ENCODE data around the gene LRBA.

DNA sequence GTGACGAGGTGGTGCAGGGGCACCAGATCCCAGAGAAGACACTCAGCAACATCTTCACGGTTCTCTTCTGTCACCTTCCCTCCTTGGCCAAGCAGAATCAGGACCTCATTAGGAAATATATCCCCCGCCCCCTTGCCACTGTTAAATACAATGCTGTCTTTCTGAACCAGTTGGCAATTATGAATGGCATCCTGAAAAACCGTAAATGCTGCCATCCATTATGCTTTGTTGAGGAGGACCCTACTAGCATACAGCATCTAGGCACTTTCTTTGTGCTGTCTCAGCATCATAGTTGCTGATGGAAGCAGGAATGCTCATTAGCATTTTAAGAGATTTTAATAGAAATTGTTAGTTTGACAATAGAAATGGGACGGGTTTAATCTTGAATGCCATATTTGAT lies 798.4 kb downstream of the LRBA start:
- TF ChIP-seq, protein P1, sequence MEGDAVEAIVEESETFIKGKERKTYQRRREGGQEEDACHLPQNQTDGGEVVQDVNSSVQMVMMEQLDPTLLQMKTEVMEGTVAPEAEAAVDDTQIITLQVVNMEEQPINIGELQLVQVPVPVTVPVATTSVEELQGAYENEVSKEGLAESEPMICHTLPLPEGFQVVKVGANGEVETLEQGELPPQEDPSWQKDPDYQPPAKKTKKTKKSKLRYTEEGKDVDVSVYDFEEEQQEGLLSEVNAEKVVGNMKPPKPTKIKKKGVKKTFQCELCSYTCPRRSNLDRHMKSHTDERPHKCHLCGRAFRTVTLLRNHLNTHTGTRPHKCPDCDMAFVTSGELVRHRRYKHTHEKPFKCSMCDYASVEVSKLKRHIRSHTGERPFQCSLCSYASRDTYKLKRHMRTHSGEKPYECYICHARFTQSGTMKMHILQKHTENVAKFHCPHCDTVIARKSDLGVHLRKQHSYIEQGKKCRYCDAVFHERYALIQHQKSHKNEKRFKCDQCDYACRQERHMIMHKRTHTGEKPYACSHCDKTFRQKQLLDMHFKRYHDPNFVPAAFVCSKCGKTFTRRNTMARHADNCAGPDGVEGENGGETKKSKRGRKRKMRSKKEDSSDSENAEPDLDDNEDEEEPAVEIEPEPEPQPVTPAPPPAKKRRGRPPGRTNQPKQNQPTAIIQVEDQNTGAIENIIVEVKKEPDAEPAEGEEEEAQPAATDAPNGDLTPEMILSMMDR (IDR thresholded peaks at IDR 0.05; ENCODE audit: low read depth, low read length, missing input control) = no peak
- TF ChIP-seq GABPA (IDR thresholded peaks at IDR 0.05 in 1 of 2, conservative IDR thresholded peaks at IDR 0.05 in 1 of 2) (no peak), RAD21 (IDR thresholded peaks at IDR 0.05) (no peak), RXRA (IDR thresholded peaks at IDR 0.05) (no peak), HNF4G (IDR thresholded peaks at IDR 0.05) (no peak), YY1 (IDR thresholded peaks at IDR 0.05) (no peak), TAF1 (conservative IDR thresholded peaks at IDR 0.05) (no peak), SP1 (IDR thresholded peaks at IDR 0.05) (no peak)
- TF ChIP-seq, protein P2, sequence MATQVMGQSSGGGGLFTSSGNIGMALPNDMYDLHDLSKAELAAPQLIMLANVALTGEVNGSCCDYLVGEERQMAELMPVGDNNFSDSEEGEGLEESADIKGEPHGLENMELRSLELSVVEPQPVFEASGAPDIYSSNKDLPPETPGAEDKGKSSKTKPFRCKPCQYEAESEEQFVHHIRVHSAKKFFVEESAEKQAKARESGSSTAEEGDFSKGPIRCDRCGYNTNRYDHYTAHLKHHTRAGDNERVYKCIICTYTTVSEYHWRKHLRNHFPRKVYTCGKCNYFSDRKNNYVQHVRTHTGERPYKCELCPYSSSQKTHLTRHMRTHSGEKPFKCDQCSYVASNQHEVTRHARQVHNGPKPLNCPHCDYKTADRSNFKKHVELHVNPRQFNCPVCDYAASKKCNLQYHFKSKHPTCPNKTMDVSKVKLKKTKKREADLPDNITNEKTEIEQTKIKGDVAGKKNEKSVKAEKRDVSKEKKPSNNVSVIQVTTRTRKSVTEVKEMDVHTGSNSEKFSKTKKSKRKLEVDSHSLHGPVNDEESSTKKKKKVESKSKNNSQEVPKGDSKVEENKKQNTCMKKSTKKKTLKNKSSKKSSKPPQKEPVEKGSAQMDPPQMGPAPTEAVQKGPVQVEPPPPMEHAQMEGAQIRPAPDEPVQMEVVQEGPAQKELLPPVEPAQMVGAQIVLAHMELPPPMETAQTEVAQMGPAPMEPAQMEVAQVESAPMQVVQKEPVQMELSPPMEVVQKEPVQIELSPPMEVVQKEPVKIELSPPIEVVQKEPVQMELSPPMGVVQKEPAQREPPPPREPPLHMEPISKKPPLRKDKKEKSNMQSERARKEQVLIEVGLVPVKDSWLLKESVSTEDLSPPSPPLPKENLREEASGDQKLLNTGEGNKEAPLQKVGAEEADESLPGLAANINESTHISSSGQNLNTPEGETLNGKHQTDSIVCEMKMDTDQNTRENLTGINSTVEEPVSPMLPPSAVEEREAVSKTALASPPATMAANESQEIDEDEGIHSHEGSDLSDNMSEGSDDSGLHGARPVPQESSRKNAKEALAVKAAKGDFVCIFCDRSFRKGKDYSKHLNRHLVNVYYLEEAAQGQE (IDR thresholded peaks at IDR 0.05) = no peak
- TF ChIP-seq, protein P3, sequence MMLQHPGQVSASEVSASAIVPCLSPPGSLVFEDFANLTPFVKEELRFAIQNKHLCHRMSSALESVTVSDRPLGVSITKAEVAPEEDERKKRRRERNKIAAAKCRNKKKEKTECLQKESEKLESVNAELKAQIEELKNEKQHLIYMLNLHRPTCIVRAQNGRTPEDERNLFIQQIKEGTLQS (IDR thresholded peaks at IDR 0.05) = no peak
- TF ChIP-seq, protein P4, sequence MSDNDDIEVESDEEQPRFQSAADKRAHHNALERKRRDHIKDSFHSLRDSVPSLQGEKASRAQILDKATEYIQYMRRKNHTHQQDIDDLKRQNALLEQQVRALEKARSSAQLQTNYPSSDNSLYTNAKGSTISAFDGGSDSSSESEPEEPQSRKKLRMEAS (IDR thresholded peaks at IDR 0.05) = no peak

Measured in liver (tissue), 3 donors.